Hepatocyte (in vitro differentiated cells): ENCODE data around the gene TSSC4.

Source experiments
- CTCF ChIP-seq: fragments of 200-600 bp; sonication (generic); IDR thresholded peaks from 2 replicates; pipeline ENCODE4 v1.5.1; 2016; ENCODE audit warnings: antibody characterized with exemption, mild to moderate bottlenecking; ENCODE audit not compliant: poor library complexity
- EZH2phosphoT487 ChIP-seq: fragments of 200-600 bp; sonication (generic); IDR thresholded peaks from one replicate; pipeline ENCODE4 v1.6.1; 2018; ENCODE audit warnings: antibody characterized with exemption, mild to moderate bottlenecking, low read depth, moderate library complexity; ENCODE audit not compliant: unreplicated experiment, severe bottlenecking

GRCh38 chr11:2400762-2401435 lies 349 bp downstream of the TSSC4 start:
- TF ChIP-seq CTCF, result no peak
- no peak for TF ChIP-seq EZH2phosphoT487
